ENCODE data around the gene GVQW3. TPM values are rescaled to one million over a fixed set of nuclear protein-coding genes. Genes with fewer than 3 reads are reported as not detected.

GVQW3 gene
- total and polyA plus RNA-seq, 2 of the 8 experiments (the other 6 are each of a cell fraction or from before 2014, with no cell fraction given) = 5.5 to 8.1 TPM

- 89% methylated on average over 3 of the region's 3 CpGs; no CpG with 5 or more reads in 1 of the 2 experiments for WGBS, 2 experiments (ENCODE audit: extremely low coverage in 1 of 2, insufficient coverage in 1 of 2, insufficient read length in 1 of 2, insufficient replicate concordance in 2 of 2, low coverage in 1 of 2, low lambda C conversion rate in 2 of 2, missing lambda C conversion rate in 1 of 2)
- H2BK120ac ChIP-seq (replicated peaks; ENCODE audit: low read depth, low read length) = no peak overlapping the region
- no peaks in the 10 kb centered on the region for H3K79me2 ChIP-seq (ENCODE audit: control insufficient read depth in 1 of 2, insufficient read depth in 2 of 2, low read length in 2 of 2)
- H2BK20ac ChIP-seq (ENCODE audit: low read length) = no peak overlapping the region
- FAIRE-seq (no peak), DNase-seq (ENCODE audit: low read depth in 1 of 2, low spot score in 2 of 2) (no peak)
- ChIA-PET CTCF (ENCODE audit: partially characterized antibody) (no interaction called here), POLR2A (ENCODE audit: partially characterized antibody) (no interaction called here)
- H3K4me2 ChIP-seq (ENCODE audit: insufficient read depth in 1 of 2, low read depth in 2 of 2, low read length in 2 of 2) = no peak overlapping the region
- H3K56ac ChIP-seq (replicated peaks; ENCODE audit: insufficient read length, low read depth, low read length) = no peak overlapping the region
- no peak overlapping the region for H2BK15ac ChIP-seq (ENCODE audit: low read length)
- no peak overlapping the region for H2BK12ac ChIP-seq (ENCODE audit: low read depth, low read length)
- no peaks in the 10 kb centered on the region for H3K36me3 ChIP-seq (ENCODE audit: control insufficient read depth in 2 of 4, insufficient read depth in 4 of 4, low read length in 3 of 4)
- no peaks in the 10 kb centered on the region for H3K27me3 ChIP-seq (replicated peaks in 1 of 4; ENCODE audit: control insufficient read depth in 3 of 4, extremely low read depth in 1 of 4, insufficient read depth in 3 of 4, low read length in 3 of 4)
- no peaks in the 10 kb centered on the region for H3K4me1 ChIP-seq (replicated peaks in 1 of 4; ENCODE audit: control insufficient read depth in 3 of 4, insufficient read depth in 4 of 4, low read length in 3 of 4)
- no peak overlapping the region for H3K27ac ChIP-seq (ENCODE audit: low read depth, low read length)
- H3K14ac ChIP-seq (ENCODE audit: insufficient read length) = no peak overlapping the region
- H2BK5ac ChIP-seq (ENCODE audit: low read depth, low read length) = no peak overlapping the region
- H4K8ac ChIP-seq (ENCODE audit: extremely low read depth, insufficient read depth, low read length) = no peak overlapping the region
- no peak overlapping the region for H2AFZ ChIP-seq (ENCODE audit: low read length)
- no peak overlapping the region for H3K4me3 ChIP-seq (ENCODE audit: extremely low read depth in 1 of 4, insufficient read depth in 2 of 4, low read depth in 3 of 4, low read length in 4 of 4)
- no peak overlapping the region for H3K9ac ChIP-seq (replicated peaks in 1 of 4; ENCODE audit: extremely low read depth in 1 of 4, low read depth in 3 of 4, low read length in 3 of 4)
- no peaks in the 10 kb centered on the region for H3K79me1 ChIP-seq (ENCODE audit: low read depth, low read length)
- H3K9me3 ChIP-seq (ENCODE audit: insufficient read depth in 2 of 2, low read depth in 1 of 2, low read length in 1 of 2) = no peaks in the 10 kb centered on the region
- no peak overlapping the region for H2AK5ac ChIP-seq (ENCODE audit: low read depth, low read length)
- H4K5ac ChIP-seq (ENCODE audit: insufficient read length, low read depth, low read length) = no peak overlapping the region
- no peak overlapping the region for H3K18ac ChIP-seq (ENCODE audit: extremely low read depth, low read length)
- no peak overlapping the region for H4K91ac ChIP-seq (replicated peaks; ENCODE audit: insufficient read length, low read length)
- H4K20me1 ChIP-seq (replicated peaks in 1 of 2; ENCODE audit: control insufficient read depth in 1 of 2, insufficient read depth in 2 of 2, low read length in 2 of 2) = no peaks in the 10 kb centered on the region
- H3K23ac ChIP-seq (ENCODE audit: insufficient read length) = no peak overlapping the region
- no peaks in the 10 kb centered on the region for H3K23me2 ChIP-seq (ENCODE audit: low read depth, low read length)
- no peak overlapping the region for H3K4ac ChIP-seq (replicated peaks; ENCODE audit: insufficient read length, low read depth, low read length)
- no peak for TF ChIP-seq PHF8 (conservative IDR thresholded peaks at IDR 0.05; ENCODE audit: low read depth, low read length)
- TF ChIP-seq EZH2 (IDR thresholded peaks at IDR 0.05; ENCODE audit: low read depth, low read length, severe bottlenecking) = no peak
- TF ChIP-seq SAP30 (IDR thresholded peaks at IDR 0.05; ENCODE audit: insufficient read depth, insufficient replicate concordance, low read length) = no peak
- no peak for TF ChIP-seq HDAC2 (IDR thresholded peaks at IDR 0.05; ENCODE audit: borderline replicate concordance in 1 of 2, low read depth in 2 of 2, low read length in 2 of 2)
- TF ChIP-seq CBX5 (IDR thresholded peaks at IDR 0.05; ENCODE audit: low read depth, low read length) = no peak
- no peak for TF ChIP-seq RXRA (IDR thresholded peaks at IDR 0.05; ENCODE audit: insufficient read depth, low read depth, low read length)
- TF ChIP-seq HDAC6 (IDR thresholded peaks at IDR 0.05; ENCODE audit: low read depth, low read length) = no peak
- no peak for TF ChIP-seq RAD21 (IDR thresholded peaks at IDR 0.05 in 1 of 2, conservative IDR thresholded peaks at IDR 0.05 in 1 of 2; ENCODE audit: low read depth in 2 of 2, low read length in 2 of 2)
- no peak for TF ChIP-seq CBX8 (IDR thresholded peaks at IDR 0.05; ENCODE audit: borderline replicate concordance, low read depth, low read length)
- TF ChIP-seq SIRT6 (IDR thresholded peaks at IDR 0.05; ENCODE audit: low read length) = no peak
- TF ChIP-seq SIN3A (conservative IDR thresholded peaks at IDR 0.05 in 1 of 2, IDR thresholded peaks at IDR 0.05 in 1 of 2; ENCODE audit: low read depth in 1 of 2, low read length in 2 of 2) = no peak
- TF ChIP-seq EP300 (IDR thresholded peaks at IDR 0.05; ENCODE audit: borderline replicate concordance in 1 of 2, low read depth in 2 of 2, low read length in 2 of 2) = no peak
- no peak for TF ChIP-seq RBBP5 (IDR thresholded peaks at IDR 0.05; ENCODE audit: borderline replicate concordance, low read depth, low read length)
Measured at GRCh38 chr11:76397383-76397782, 16.3 kb downstream of the GVQW3 start.

Data from H1 (cell line).